Chondrocyte (in vitro differentiated cells): ENCODE data around the gene ZNF80. TPM values are rescaled to one million over a fixed set of nuclear protein-coding genes. Genes with fewer than 3 reads are reported as not detected.

ENCODE experiments used
- DNase-seq: peaks from one replicate; pipeline ENCODE4 v3.0.0; 2021; ENCODE audit warnings: mixed read lengths, low spot score
- H3K27ac Mint-ChIP-seq: one replicate; pipeline ENCODE4 v1.8.0; 2021; ENCODE audit warnings: mild to moderate bottlenecking, moderate library complexity, mixed read lengths; ENCODE audit not compliant: unreplicated experiment
- H3K27me3 Mint-ChIP-seq: 2 replicates; pipeline ENCODE4 v1.8.0; 2021; ENCODE audit warnings: low read depth, mixed read lengths
- H3K36me3 Mint-ChIP-seq: 2 replicates; pipeline ENCODE4 v1.8.0; 2021; ENCODE audit warnings: low read depth, mixed read lengths
- H3K4me1 Mint-ChIP-seq: 2 replicates; pipeline ENCODE4 v1.8.0; 2021; ENCODE audit warnings: low read depth, mild to moderate bottlenecking, mixed read lengths
- H3K4me3 Mint-ChIP-seq: one replicate; pipeline ENCODE4 v1.8.0; 2021; ENCODE audit warnings: mild to moderate bottlenecking, moderate library complexity, mixed read lengths; ENCODE audit not compliant: unreplicated experiment
- H3K9me3 Mint-ChIP-seq: 2 replicates; pipeline ENCODE4 v1.8.0; 2021; ENCODE audit warnings: low read depth, mixed read lengths
- CTCF ChIP-seq: fragments of 200-600 bp; sonication (generic); IDR thresholded peaks from 2 replicates; pipeline ENCODE4 v1.5.0; 2021; ENCODE audit warnings: antibody characterized with exemption, mild to moderate bottlenecking, moderate library complexity
- total RNA-seq: library from RNA; stranded (reverse); gene quantifications from 3 replicates; pipeline ENCODE4 v1.2.1, GENCODE V29; 2021

ZNF80 gene
- total RNA-seq, 1 donor from 2014 or later: not detected

- no peak for TF ChIP-seq CTCF
- Mint-ChIP-seq H3K27ac (no peak overlapping the region), H3K36me3 (no peaks in the 10 kb centered on the region), H3K9me3 (no peaks in the 10 kb centered on the region), H3K27me3 (peaks cover 2% of the 10 kb centered on the region), H3K4me1 (no peaks in the 10 kb centered on the region), H3K4me3 (no peak overlapping the region)
- DNase-seq: no peak
Observed at GRCh38 chr3:114212646-114213045, 24.7 kb downstream of the ZNF80 start.

GRCh38 chr3:114207768-114208167 is 29.6 kb downstream of the ZNF80 start:
- Mint-ChIP-seq H3K27me3 (peaks cover 33% of the 10 kb centered on the region), H3K4me3 (no peak overlapping the region), H3K27ac (no peak overlapping the region), H3K4me1 (no peaks in the 10 kb centered on the region), H3K36me3 (no peaks in the 10 kb centered on the region), H3K9me3 (no peaks in the 10 kb centered on the region)
- no peak for DNase-seq
- no peak for TF ChIP-seq CTCF

- Mint-ChIP-seq H3K4me1 (no peaks in the 10 kb centered on the region), H3K36me3 (no peaks in the 10 kb centered on the region), H3K27ac (no peak overlapping the region), H3K4me3 (no peak overlapping the region), H3K27me3 (peaks cover 36% of the 10 kb centered on the region), H3K9me3 (no peaks in the 10 kb centered on the region)
- DNase-seq: no peak
- TF ChIP-seq CTCF: no peak
Observed at GRCh38 chr3:114206342-114206741, 31.0 kb downstream of the ZNF80 start.

- Mint-ChIP-seq H3K4me3 (no peak overlapping the region), H3K27me3 (peaks cover 36% of the 10 kb centered on the region), H3K4me1 (no peaks in the 10 kb centered on the region), H3K27ac (no peak overlapping the region), H3K36me3 (no peaks in the 10 kb centered on the region), H3K9me3 (no peaks in the 10 kb centered on the region)
- no peak for TF ChIP-seq CTCF
- DNase-seq: no peak
Observed at GRCh38 chr3:114205541-114205940, 31.8 kb downstream of the ZNF80 start.

- H3K27me3 Mint-ChIP-seq: peaks cover 7% of the 10 kb centered on the region
- H3K36me3 Mint-ChIP-seq: no peaks in the 10 kb centered on the region
- no peak overlapping the region for H3K4me3 Mint-ChIP-seq
- no peak overlapping the region for H3K27ac Mint-ChIP-seq
- TF ChIP-seq CTCF: no peak
- no peaks in the 10 kb centered on the region for H3K9me3 Mint-ChIP-seq
- H3K4me1 Mint-ChIP-seq: no peaks in the 10 kb centered on the region
- no peak for DNase-seq
Observed at GRCh38 chr3:114194750-114195149, 42.6 kb downstream of the ZNF80 start.
